AG09309 (cell line): ENCODE measurements around the gene FYN.
"Not testable (repeated sequence)": the region's sequence is repeated elsewhere in the genome, so short reads cannot be mapped to it uniquely, and the experiment has no call there.

Experiments
- DNase-seq: peaks from one replicate; pipeline ENCODE4 v3.0.0-alpha.2; 2010; ENCODE audit warnings: low read depth
- H3K4me3 ChIP-seq: 2 replicates; pipeline ENCODE4 v1.5.1; 2011; ENCODE audit warnings: mild to moderate bottlenecking, low read depth, low read length, moderate library complexity; ENCODE audit not compliant: control insufficient read depth
- CTCF ChIP-seq: IDR thresholded peaks from 2 replicates; pipeline ENCODE4 v1.5.1; 2011; ENCODE audit warnings: mild to moderate bottlenecking, low read depth, low read length, inconsistent platforms; ENCODE audit not compliant: insufficient read depth, control insufficient read depth; ENCODE audit errors: missing control alignments

Gene FYN

GRCh38 chr6:111837641-111838500, 35.4 kb downstream of the FYN start:
- H3K4me3 ChIP-seq: no peak overlapping the region
- no peak for DNase-seq
- no peak for TF ChIP-seq CTCF

GRCh38 chr6:111837007-111837406, 36.2 kb downstream of the FYN start:
- no peak overlapping the region for H3K4me3 ChIP-seq
- no peak for TF ChIP-seq CTCF
- no peak for DNase-seq

GRCh38 chr6:111835807-111836206, 37.4 kb downstream of the FYN start:
- TF ChIP-seq CTCF: no peak
- no peak for DNase-seq
- H3K4me3 ChIP-seq: no peak overlapping the region

- not testable (repeated sequence) for DNase-seq, H3K4me3 ChIP-seq
These were observed 37.9 kb downstream of the FYN start for GRCh38 chr6:111835398-111835797.

- no peak for TF ChIP-seq CTCF
- H3K4me3 ChIP-seq: no peak overlapping the region
- DNase-seq: no peak
These were observed 38.9 kb downstream of the FYN start for GRCh38 chr6:111834356-111834755.

- DNase-seq: no peak
- H3K4me3 ChIP-seq: no peak overlapping the region
- no peak for TF ChIP-seq CTCF
These were observed 40.3 kb downstream of the FYN start for GRCh38 chr6:111832833-111833418.

- no peak for DNase-seq
- no peak for TF ChIP-seq CTCF
- H3K4me3 ChIP-seq: no peak overlapping the region
These were observed 41.8 kb downstream of the FYN start for GRCh38 chr6:111831408-111831807.
